ENCODE measurements around the gene PHACTR2.
"Not testable (repeated sequence)": the region's sequence is repeated elsewhere in the genome, so short reads cannot be mapped to it uniquely, and the experiment has no call there.

The PHACTR2 gene

DNA sequence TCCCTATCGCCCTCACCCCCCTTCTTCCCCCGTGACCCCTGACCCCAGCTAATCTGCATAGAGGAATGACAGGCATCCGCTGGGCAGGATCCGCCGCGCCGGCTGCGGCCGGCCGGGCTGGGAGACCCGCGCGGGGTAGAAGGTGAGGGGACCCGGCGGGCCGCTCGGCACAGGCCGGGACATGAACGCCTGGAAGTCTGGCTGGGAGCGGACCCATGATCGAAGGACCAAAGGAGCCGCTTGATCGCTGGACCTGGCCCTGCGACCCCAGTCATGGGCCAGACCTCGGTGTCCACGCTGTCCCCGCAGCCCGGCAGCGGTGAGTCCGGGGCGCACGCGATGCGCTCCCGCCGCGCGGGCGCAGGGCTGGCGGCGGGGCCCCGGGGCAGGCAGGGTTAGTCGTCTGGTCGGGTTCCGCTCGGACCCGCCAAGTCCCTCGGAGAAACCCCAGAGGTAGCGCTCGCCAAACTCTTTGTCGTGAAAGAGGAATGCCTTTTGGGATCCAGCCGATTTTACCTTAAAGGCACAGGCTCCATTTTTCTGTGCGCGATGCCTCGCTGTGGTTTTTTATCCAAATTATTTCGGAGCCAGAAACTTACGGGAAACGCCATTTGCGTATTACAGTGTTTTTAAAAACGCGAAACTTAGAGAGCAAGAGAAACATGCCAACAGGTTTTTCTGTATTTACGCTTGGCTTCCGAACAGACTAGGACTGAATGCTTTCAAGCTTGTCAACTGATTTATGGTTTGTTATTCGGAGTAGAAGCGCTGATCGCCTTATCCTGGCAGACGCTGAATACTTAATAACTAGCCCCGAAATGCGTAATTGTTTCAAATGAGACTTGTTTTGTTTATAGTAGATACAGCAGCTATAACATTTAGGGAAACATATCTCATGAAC, at the start of gene PHACTR2:
Gene PHACTR2 (plus strand): TSS at position 75 of the 901 bp plus-strand sequence. CDS start 199 bp downstream, at position 274.
- DNase-seq: peak; percentile 3

DNA sequence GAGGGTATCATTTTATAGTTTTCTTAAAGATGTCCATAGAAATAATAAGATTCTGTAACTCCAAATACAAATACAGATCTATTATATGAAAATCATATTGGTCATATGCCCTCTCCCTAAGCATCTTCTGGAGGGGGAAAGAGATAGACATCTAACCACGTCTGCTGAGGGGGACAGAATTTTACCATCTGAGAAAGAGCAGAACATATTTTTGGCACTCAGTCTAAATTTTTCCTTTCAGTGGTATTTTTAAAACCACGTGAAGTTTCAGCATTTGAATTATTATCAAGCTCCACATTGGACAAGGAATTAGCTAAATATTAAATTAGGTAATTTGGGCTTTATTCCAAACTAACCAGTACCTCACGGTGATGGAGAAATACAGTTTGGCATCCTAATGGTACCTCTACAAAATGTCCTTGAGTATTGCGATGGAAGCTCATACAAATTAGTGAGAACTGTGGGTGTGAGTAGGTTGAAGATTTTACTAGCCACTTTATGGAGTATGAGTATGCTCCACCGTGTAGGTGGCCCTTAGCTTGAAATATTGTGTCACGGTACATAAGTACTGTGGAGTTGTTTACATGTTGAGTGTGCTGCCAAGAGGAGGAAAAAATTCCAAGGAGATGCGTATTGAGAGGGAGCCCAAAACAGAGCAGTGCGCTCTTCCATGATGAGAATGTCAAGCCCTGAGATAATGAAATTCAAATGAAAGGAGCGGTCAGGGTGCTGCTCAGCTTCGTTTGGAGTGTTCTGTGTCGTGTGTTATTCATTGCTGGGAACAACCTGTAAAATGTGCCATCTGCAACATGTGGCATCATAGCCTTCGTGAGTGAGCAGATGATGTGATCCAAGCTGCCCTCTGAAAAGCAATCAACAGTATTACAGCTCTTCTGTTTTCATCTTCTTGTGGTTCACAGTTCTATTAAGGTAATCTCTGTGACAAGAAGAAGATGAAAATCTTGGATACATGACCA, 48.4 kb upstream of the PHACTR2 start:
- no peak for DNase-seq

- DNase-seq: not testable (repeated sequence)
These were observed 46.6 kb upstream of the PHACTR2 start for GRCh38 chr6:143631196-143631595.

GRCh38 chr6:143632894-143633293, 44.9 kb upstream of the PHACTR2 start:
- DNase-seq: no peak

- DNase-seq: peak; percentile 31
These were observed 43.3 kb upstream of the PHACTR2 start for GRCh38 chr6:143634486-143634885.

DNA sequence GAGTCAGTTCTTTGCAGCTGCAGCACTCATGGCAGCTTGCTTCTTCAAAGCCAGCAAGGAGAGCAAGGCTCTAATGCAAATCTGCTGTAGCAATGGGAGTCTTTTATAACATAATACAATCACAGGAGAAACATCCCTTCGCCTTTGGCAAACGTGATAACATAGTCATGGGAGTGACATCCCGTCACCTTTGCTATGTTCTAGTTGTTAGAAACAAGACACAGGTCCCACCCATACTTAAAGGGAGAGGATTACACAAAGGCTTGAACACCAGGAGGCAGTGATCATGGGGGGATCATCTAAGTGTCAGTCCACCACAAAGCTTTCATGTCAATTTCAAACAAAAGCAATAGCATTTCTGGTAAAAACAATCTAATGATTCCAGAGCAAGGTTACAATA, 40.1 kb upstream of the PHACTR2 start:
- DNase-seq: no peak

GRCh38 chr6:143642403-143642802, 35.4 kb upstream of the PHACTR2 start:
- DNase-seq: no peak

GRCh38 chr6:143647191-143647590, 30.6 kb upstream of the PHACTR2 start:
- no peak for DNase-seq

DNA sequence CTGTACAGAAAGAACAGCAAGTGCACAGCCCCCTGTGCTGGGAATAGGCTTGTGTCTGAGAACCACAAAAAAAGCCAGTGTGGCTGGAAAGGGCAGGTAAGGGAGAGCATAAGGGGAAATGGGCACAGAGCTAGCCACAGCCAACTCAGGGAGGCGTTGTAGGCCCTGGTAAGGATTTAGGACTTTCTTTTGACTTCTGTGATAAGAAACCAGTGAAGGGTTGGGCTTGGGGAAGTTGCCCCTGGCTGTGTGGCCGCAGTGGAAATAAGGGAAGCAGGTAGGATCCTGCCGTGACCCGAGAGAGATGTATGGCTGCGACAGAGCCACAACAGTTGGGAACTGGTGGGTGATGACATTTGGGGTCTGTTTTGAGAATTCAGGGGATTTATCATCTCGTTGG, 30.0 kb upstream of the PHACTR2 start:
- no peak for DNase-seq

- DNase-seq: not testable (repeated sequence)
These were observed 28.4 kb upstream of the PHACTR2 start for GRCh38 chr6:143649319-143649718.

DNA sequence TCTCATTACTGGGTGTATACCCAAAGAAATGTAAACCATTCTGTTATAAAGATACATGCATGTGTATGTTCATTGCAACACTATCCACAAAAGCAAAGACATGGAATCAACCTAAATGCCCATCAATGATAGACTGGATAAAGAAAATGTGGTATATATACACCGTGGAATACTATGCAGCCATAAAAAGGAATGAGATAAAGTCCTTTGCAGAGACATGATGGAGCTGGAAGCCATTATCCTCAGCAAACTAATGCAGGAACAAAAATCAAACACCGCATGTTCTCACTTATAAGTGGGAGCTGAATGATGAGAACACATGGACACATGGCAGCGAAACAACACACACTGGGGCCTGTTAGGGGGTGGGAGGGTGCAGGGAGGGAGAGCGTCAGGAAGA, 26.4 kb upstream of the PHACTR2 start:
- DNase-seq: not testable (repeated sequence)

DNA sequence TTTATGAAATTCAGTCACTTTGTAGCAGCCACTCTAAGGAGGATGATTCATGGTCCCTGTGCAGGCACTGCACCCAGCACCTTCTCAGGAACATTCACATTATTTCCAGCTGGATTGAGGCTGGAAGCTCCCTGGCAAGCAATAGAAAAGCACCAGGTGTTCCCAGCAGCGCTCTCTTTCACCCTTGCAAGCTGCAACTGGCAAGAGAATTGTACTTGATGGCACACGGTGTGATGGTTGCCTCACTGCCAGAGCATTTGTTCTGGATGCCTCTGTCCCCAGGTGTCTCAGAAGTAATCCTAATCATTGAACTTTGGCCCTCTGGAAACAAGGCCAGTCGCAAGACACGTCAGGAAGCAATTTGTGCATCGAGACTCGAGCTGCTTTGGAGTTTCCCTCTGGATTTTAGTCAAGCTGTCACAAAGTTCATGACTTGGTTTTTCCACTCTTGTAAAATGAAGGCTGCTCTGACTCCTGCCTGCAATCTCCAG, 24.9 kb upstream of the PHACTR2 start:
- DNase-seq: no peak

DNA sequence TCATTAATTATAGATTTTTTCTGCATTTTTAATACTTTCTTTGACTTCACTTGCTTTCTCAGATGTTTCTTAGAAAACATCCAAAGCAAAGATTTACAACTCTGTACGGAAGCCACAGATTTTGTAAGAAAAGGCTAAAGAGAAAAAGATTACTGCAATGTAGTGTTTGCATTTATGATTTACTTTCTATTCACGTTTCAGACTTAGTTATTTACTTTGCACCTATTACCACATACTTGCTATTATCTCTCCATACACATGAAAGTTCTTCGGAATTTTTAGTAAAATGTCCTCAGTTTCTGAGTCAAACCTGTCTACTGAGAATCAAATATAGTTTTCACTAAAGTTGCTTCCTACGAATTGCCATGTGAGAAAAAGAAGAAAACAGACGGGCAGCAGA, 22.2 kb upstream of the PHACTR2 start:
- DNase-seq: no peak

- DNase-seq: no peak
These were observed 21.7 kb upstream of the PHACTR2 start for GRCh38 chr6:143656026-143656425.

DNA sequence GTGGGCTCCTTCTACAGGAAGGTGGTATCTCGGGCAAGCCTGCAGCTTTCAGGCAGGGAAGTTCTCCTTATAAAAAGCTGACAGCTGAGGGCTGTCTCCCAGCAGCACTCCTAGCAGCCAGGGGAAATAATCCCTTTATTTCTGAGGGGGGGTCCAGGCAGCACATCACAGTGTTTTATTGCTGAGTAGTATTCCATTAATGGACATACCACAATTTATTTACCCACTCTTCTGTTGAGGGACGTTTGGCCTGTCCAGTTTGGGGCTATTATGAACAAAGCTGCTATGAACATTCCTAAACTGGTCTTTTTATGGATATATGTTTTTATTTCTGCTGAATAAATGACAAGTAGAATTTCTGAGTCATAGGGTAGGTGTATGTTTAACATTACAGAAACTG, 20.0 kb upstream of the PHACTR2 start:
- no peak for DNase-seq

DNA sequence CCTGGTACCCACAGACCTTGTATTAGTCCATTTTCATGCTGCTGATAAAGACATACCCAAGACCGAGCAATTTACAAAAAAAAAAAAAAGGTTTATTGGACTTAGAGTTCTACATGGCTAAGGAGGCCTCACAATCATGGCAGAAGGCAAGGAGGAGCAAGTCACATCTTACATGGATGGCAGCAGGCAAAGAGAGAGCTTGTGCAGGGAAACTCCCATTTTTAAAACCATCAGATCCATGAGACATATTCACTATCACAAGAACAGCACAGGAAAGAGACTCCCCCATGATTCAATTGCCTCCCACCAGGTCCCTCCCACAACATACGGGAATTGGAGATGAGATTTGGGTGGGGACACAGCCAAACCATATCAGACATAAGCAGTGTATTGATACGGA, 17.6 kb upstream of the PHACTR2 start:
- not testable (repeated sequence) for DNase-seq

DNA sequence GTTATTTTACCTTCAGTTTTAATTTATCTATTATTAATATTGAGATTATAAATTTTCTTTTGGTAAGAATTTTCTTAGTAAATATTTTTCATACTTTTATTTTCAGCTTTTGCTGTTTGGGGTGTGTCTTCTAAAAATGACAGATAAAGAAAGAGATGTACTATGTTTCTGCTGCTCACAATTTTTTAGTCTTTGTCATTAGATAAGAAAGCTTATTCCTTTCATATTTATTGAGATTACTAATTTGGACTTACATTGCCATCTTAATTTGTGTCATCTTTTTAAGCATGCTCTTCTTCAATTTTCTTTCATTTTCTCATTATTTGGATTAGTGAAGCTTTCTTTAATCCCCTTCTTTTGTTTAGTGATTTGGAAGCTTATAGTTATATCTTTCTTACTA, 13.6 kb upstream of the PHACTR2 start:
- no peak for DNase-seq

- DNase-seq: not testable (repeated sequence)
These were observed 11.8 kb upstream of the PHACTR2 start for GRCh38 chr6:143666007-143666406.

DNA sequence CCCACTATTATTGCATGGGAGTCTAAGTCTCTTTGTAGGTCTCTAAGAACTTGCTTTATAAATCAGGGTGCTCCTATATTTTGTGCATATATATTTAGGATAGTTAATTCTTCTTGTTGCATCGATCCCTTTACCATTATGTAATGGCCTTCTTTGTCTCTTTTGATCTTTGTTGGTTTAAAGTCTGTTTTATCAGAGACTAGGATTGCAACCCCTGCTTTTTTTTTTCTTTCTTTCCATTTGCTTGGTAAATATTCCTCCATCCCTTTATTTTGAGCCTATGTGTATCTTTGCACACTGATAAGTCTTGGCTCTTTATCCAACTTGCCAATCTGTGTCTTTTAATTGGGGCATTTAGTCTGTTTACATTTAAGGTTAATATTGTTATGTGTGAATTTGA, 8.3 kb upstream of the PHACTR2 start:
- DNase-seq: not testable (repeated sequence)

GRCh38 chr6:143673669-143674068, 4.1 kb upstream of the PHACTR2 start:
- DNase-seq: no peak

GRCh38 chr6:143674483-143675381, 3.0 kb upstream of the PHACTR2 start:
- DNase-seq: no peak

DNA sequence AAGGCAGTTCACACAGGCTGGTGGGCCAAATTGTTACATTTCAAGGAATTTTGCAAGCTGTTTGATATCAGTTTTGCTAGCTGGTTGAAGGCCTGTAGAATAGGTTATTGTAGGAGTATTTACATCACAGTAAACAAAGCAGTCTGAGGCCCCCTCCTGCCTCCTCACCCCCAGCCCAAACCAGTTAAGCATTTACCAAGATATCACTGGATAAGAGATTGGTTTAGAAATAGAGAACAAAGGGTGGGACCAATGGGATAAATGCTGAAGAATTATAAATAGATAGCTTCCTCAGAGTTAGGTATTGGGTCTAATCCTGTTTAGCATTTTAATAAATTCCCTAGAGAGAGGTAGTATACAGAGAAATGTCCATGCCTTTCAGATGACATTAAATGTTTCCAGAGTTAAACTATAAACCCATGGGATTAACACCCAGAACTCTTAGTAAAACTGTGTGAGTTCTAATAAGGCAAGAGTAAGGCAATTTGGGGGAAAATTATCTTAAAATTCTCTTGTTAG, 2.3 kb upstream of the PHACTR2 start:
- no peak for DNase-seq
